ENCODE data around the gene CSAG3.
"Not testable (repeated sequence)": the region's sequence is repeated elsewhere in the genome, so short reads cannot be mapped to it uniquely, and the experiment has no call there.

DNA sequence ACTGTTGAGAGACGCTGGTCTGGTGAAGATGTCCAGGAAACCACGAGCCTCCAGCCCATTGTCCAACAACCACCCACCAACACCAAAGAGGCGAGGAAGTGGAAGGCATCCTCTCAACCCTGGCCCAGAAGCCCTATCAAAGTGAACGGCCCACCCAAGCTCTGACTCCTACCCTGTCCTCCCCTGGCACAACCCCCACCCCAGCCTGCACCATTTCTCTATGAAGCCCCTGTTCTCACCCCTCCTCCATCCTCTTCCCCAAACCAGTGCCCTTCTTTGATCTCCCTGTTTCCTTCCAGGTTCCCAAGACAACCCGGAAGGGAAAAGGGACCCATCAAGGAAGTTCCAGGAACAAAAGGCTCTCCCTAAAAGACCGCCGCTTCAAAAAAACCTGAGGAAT, 526 bp downstream of the CSAG3 start:
- TF ChIP-seq, protein P1, sequence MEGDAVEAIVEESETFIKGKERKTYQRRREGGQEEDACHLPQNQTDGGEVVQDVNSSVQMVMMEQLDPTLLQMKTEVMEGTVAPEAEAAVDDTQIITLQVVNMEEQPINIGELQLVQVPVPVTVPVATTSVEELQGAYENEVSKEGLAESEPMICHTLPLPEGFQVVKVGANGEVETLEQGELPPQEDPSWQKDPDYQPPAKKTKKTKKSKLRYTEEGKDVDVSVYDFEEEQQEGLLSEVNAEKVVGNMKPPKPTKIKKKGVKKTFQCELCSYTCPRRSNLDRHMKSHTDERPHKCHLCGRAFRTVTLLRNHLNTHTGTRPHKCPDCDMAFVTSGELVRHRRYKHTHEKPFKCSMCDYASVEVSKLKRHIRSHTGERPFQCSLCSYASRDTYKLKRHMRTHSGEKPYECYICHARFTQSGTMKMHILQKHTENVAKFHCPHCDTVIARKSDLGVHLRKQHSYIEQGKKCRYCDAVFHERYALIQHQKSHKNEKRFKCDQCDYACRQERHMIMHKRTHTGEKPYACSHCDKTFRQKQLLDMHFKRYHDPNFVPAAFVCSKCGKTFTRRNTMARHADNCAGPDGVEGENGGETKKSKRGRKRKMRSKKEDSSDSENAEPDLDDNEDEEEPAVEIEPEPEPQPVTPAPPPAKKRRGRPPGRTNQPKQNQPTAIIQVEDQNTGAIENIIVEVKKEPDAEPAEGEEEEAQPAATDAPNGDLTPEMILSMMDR (IDR thresholded peaks at IDR 0.05): not testable (repeated sequence)
- not testable (repeated sequence) for TF ChIP-seq POLR2AphosphoS5, POLR2A, EP300 (IDR thresholded peaks at IDR 0.05)

Measured in sigmoid colon (tissue), 4 donors.